H1 (cell line): ENCODE measurements around the gene PDK1. TPM values are rescaled to one million over a fixed set of nuclear protein-coding genes. Genes with fewer than 3 reads are reported as not detected.

Source experiments
- CTCF ChIA-PET: fragments of 300-600 bp; sonication (Branson Sonifier 250); formaldehyde crosslinking; loops from one replicate; lab custom pipeline; 2021; ENCODE audit not compliant: partially characterized antibody; lab: Charles Lee
- POLR2A ChIA-PET: fragments of 300-600 bp; sonication (Branson Sonifier 250); formaldehyde crosslinking; loops from one replicate; lab custom pipeline; 2021; ENCODE audit warnings: inconsistent platforms; ENCODE audit not compliant: partially characterized antibody; lab: Charles Lee
- DNase-seq, 2 experiments: peaks; one replicate each; pipeline versions ENCODE4 v3.0.0 to v3.0.0-alpha.2; 2010 to 2022; ENCODE audit warnings: low spot score in 2 of 2, low read depth in 1 of 2, mixed read lengths in 1 of 2
- FAIRE-seq: peaks from 2 replicates; lab custom pipeline; 2011; peaks lifted over from hg19 to GRCh38; lab: Jason Lieb, UNC
- H2AFZ ChIP-seq: 2 replicates; pipeline ENCODE4 v1.8.1; 2012; ENCODE audit warnings: low read length, inconsistent platforms
- H2AK5ac ChIP-seq: 2 replicates; pipeline ENCODE4 v1.6.1; 2013; ENCODE audit warnings: low read depth, low read length
- H2BK120ac ChIP-seq: replicated peaks from 2 replicates; pipeline ENCODE3; 2013; ENCODE audit warnings: low read depth, low read length, inconsistent platforms
- H2BK12ac ChIP-seq: 2 replicates; pipeline ENCODE4 v1.6.1; 2013; ENCODE audit warnings: low read depth, low read length
- H2BK15ac ChIP-seq: 2 replicates; pipeline ENCODE4 v1.6.1; 2013; ENCODE audit warnings: low read length
- H2BK20ac ChIP-seq: 2 replicates; pipeline ENCODE4 v1.6.1; 2013; ENCODE audit warnings: low read length
- H2BK5ac ChIP-seq: 2 replicates; pipeline ENCODE4 v1.6.1; 2013; ENCODE audit warnings: low read depth, low read length
- H3K14ac ChIP-seq: 2 replicates; pipeline ENCODE4 v1.6.1; 2013; ENCODE audit warnings: inconsistent platforms; ENCODE audit not compliant: insufficient read length
- H3K18ac ChIP-seq: 2 replicates; pipeline ENCODE4 v1.6.1; 2013; ENCODE audit warnings: low read length; ENCODE audit errors: extremely low read depth
- H3K23ac ChIP-seq: 2 replicates; pipeline ENCODE4 v1.6.1; 2013; ENCODE audit warnings: inconsistent platforms; ENCODE audit not compliant: insufficient read length
- H3K23me2 ChIP-seq: 2 replicates; pipeline ENCODE4 v1.6.1; 2013; ENCODE audit warnings: low read depth, low read length
- H3K27ac ChIP-seq: 2 replicates; pipeline ENCODE4 v1.6.1; 2011; ENCODE audit warnings: low read depth, low read length, inconsistent platforms
- H3K27me3 ChIP-seq, 4 experiments: replicated peaks in 1 of 4; 1 replicate in 1 of 4; 2 replicates in 3 of 4; pipeline versions ENCODE4 v1.6.1 to v1.8.1; 2011 to 2013; ENCODE audit warnings: low read length in 3 of 4, mild to moderate bottlenecking in 3 of 4, inconsistent platforms in 2 of 4, mixed read lengths in 2 of 4, moderate library complexity in 1 of 4; ENCODE audit not compliant: control insufficient read depth in 3 of 4, insufficient read depth in 3 of 4; ENCODE audit errors: extremely low read depth in 1 of 4
- H3K36me3 ChIP-seq, 4 experiments: 2 replicates each; pipeline versions ENCODE4 v1.6.1 to v1.8.1; 2011 to 2013; ENCODE audit warnings: mild to moderate bottlenecking in 4 of 4, low read length in 3 of 4, moderate library complexity in 2 of 4, control low read depth in 1 of 4, inconsistent platforms in 1 of 4; ENCODE audit not compliant: insufficient read depth in 4 of 4, control insufficient read depth in 2 of 4
- H3K4ac ChIP-seq: replicated peaks from 2 replicates; pipeline ENCODE3; 2013; ENCODE audit warnings: low read length, low read depth, mixed read lengths, inconsistent platforms; ENCODE audit not compliant: insufficient read length
- H3K4me1 ChIP-seq, 4 experiments: replicated peaks in 1 of 4; 1 replicate in 1 of 4; 2 replicates in 3 of 4; pipeline versions ENCODE4 v1.6.1 to v1.8.1; 2011 to 2013; ENCODE audit warnings: low read length in 3 of 4, inconsistent platforms in 2 of 4, mixed read lengths in 1 of 4; ENCODE audit not compliant: insufficient read depth in 4 of 4, control insufficient read depth in 3 of 4
- H3K4me2 ChIP-seq, 2 experiments: 2 replicates each; pipeline versions ENCODE4 v1.6.1 to v1.8.1; 2011 to 2013; ENCODE audit warnings: low read depth in 2 of 2, low read length in 2 of 2, control low read depth in 1 of 2, inconsistent platforms in 1 of 2, mild to moderate bottlenecking in 1 of 2; ENCODE audit not compliant: insufficient read depth in 1 of 2
- H3K4me3 ChIP-seq, 4 experiments: fragments of 200-600, 300-600 bp in 1 of 4; sonication (generic), shearing (Covaris generic), sonication (Bioruptor Twin) in 1 of 4; 2 replicates each; pipeline versions ENCODE4 v1.5.1 to v1.8.1; 2011 to 2016; ENCODE audit warnings: low read length in 4 of 4, low read depth in 3 of 4, control low read depth in 2 of 4, inconsistent platforms in 2 of 4, mild to moderate bottlenecking in 2 of 4, mixed read lengths in 1 of 4, moderate library complexity in 1 of 4; ENCODE audit not compliant: insufficient read depth in 2 of 4; ENCODE audit errors: extremely low read depth in 1 of 4
- H3K56ac ChIP-seq: replicated peaks from 2 replicates; pipeline ENCODE3; 2013; ENCODE audit warnings: low read depth, mild to moderate bottlenecking, mixed read lengths, low read length, inconsistent platforms; ENCODE audit not compliant: insufficient read length
- H3K79me1 ChIP-seq: 2 replicates; pipeline ENCODE4 v1.6.1; 2013; ENCODE audit warnings: low read depth, low read length, control low read depth
- H3K79me2 ChIP-seq, 2 experiments: 2 replicates each; pipeline versions ENCODE4 v1.6.1 to v1.8.1; 2012 to 2013; ENCODE audit warnings: low read length in 2 of 2, mild to moderate bottlenecking in 2 of 2, inconsistent platforms in 1 of 2; ENCODE audit not compliant: insufficient read depth in 2 of 2, control insufficient read depth in 1 of 2
- H3K9ac ChIP-seq, 4 experiments: replicated peaks in 1 of 4; 1 replicate in 1 of 4; 2 replicates in 3 of 4; pipeline versions ENCODE4 v1.6.1 to v1.8.1; 2011 to 2013; ENCODE audit warnings: low read depth in 3 of 4, low read length in 3 of 4, control low read depth in 2 of 4, mild to moderate bottlenecking in 2 of 4, moderate library complexity in 2 of 4, inconsistent platforms in 1 of 4; ENCODE audit errors: extremely low read depth in 1 of 4
- H3K9me3 ChIP-seq, 2 experiments: 2 replicates each; pipeline versions ENCODE4 v1.6.1 to v1.8.1; 2012 to 2013; ENCODE audit warnings: mild to moderate bottlenecking in 2 of 2, moderate library complexity in 2 of 2, control low read depth in 1 of 2, inconsistent platforms in 1 of 2, low read depth in 1 of 2, low read length in 1 of 2, mixed read lengths in 1 of 2; ENCODE audit not compliant: insufficient read depth in 2 of 2
- H4K20me1 ChIP-seq, 2 experiments: replicated peaks in 1 of 2; 2 replicates each; pipeline versions ENCODE3 to v1.8.1; 2011 to 2013; ENCODE audit warnings: inconsistent platforms in 2 of 2, low read length in 2 of 2, mild to moderate bottlenecking in 1 of 2; ENCODE audit not compliant: insufficient read depth in 2 of 2, control insufficient read depth in 1 of 2
- H4K5ac ChIP-seq: 2 replicates; pipeline ENCODE4 v1.6.1; 2013; ENCODE audit warnings: low read length, low read depth, mixed read lengths, inconsistent platforms; ENCODE audit not compliant: insufficient read length
- H4K8ac ChIP-seq: 2 replicates; pipeline ENCODE4 v1.8.0; 2013; ENCODE audit warnings: mild to moderate bottlenecking, moderate library complexity, low read length, inconsistent platforms; ENCODE audit not compliant: insufficient read depth; ENCODE audit errors: extremely low read depth
- H4K91ac ChIP-seq: replicated peaks from 2 replicates; pipeline ENCODE3; 2013; ENCODE audit warnings: low read length, mixed read lengths, inconsistent platforms; ENCODE audit not compliant: insufficient read length
- ATF3 ChIP-seq: IDR thresholded peaks from 2 replicates; pipeline ENCODE4 v1.6.1; 2011; ENCODE audit warnings: low read depth, mild to moderate bottlenecking, low read length; ENCODE audit not compliant: insufficient read depth
- BACH1 ChIP-seq: IDR thresholded peaks from 2 replicates; pipeline ENCODE4 v1.6.1; 2012; ENCODE audit warnings: low read length, improper control_type of control experiment
- BCL11A ChIP-seq, 2 experiments: IDR thresholded peaks; one replicate each; pipeline ENCODE4 v1.6.1; 2011; ENCODE audit warnings: low read depth in 2 of 2, low read length in 2 of 2, mild to moderate bottlenecking in 2 of 2
- CREB1 ChIP-seq: IDR thresholded peaks from 2 replicates; pipeline ENCODE4 v1.6.1; 2012; ENCODE audit warnings: inconsistent platforms
- EP300 ChIP-seq, 2 experiments: IDR thresholded peaks; 1 replicate in 1 of 2; 2 replicates in 1 of 2; pipeline ENCODE4 v1.6.1; 2011 to 2012; ENCODE audit warnings: low read depth in 2 of 2, low read length in 2 of 2, mild to moderate bottlenecking in 2 of 2, borderline replicate concordance in 1 of 2, inconsistent platforms in 1 of 2, moderate library complexity in 1 of 2
- FOSL1 ChIP-seq: IDR thresholded peaks from 2 replicates; pipeline ENCODE4 v1.6.1; 2011; ENCODE audit warnings: mild to moderate bottlenecking, low read depth, low read length, moderate library complexity; ENCODE audit not compliant: insufficient read depth
- SIN3A ChIP-seq, 2 experiments: IDR thresholded peaks in 1 of 2; conservative IDR thresholded peaks in 1 of 2; 2 replicates each; pipeline ENCODE4 v1.6.1; 2011 to 2012; ENCODE audit warnings: low read length in 2 of 2, improper control_type of control experiment in 1 of 2, low read depth in 1 of 2, mild to moderate bottlenecking in 1 of 2
- SUZ12 ChIP-seq: fragments of 200-600 bp; sonication (generic); IDR thresholded peaks from 2 replicates; pipeline ENCODE4 v1.6.1; 2012; ENCODE audit warnings: mild to moderate bottlenecking, inconsistent platforms, low read length, moderate library complexity, mixed read lengths
- TAF7 ChIP-seq: optimal IDR thresholded peaks from 2 replicates; pipeline ENCODE3; 2011; ENCODE audit warnings: low read depth, mild to moderate bottlenecking, inconsistent platforms, low read length, moderate library complexity, borderline replicate concordance
- TEAD4 ChIP-seq: IDR thresholded peaks from 2 replicates; pipeline ENCODE4 v1.6.1; 2012; ENCODE audit warnings: low read depth, low read length, inconsistent platforms, mixed read lengths
- YY1 ChIP-seq: IDR thresholded peaks from 2 replicates; pipeline ENCODE4 v1.6.1; 2011; ENCODE audit warnings: low read depth, mild to moderate bottlenecking, low read length
- polyA plus RNA-seq, 7 experiments: library from polyadenylated mRNA; depleted of rRNA in 3 of 7; stranded (reverse) in 5 of 7; unstranded in 2 of 7; fragments of >200 nt in 5 of 7; fragments of 200-250 nt in 2 of 7; gene quantifications; 1 replicate in 5 of 7; 2 replicates in 1 of 7; 4 replicates in 1 of 7; pipeline versions ENCODE4 v1.2.1 to v1.2.3, GENCODE V29; 2011 to 2013; ENCODE audit warnings: missing spikeins in 2 of 7, mixed read lengths in 2 of 7
- total RNA-seq: library from RNA; stranded (reverse); fragmentation: NEBNext Ultra II Directional; extraction: Animal tissue kit (Norgen Biotek cat#: 25700); gene quantifications from 2 replicates; pipeline ENCODE4 v1.2.1, GENCODE V29; 2021
- TF ChIP-seq, protein P1 (sequence below), 3 experiments: IDR thresholded peaks; 1 replicate in 2 of 3; 2 replicates in 1 of 3; pipeline versions ENCODE4 v1.5.1 to v1.6.1; 2011; ENCODE audit warnings: low read length in 3 of 3, mild to moderate bottlenecking in 3 of 3, inconsistent platforms in 2 of 3, low read depth in 1 of 3, moderate library complexity in 1 of 3; ENCODE audit not compliant: insufficient read depth in 1 of 3; ENCODE audit errors: control extremely low read depth in 1 of 3

PDK1 gene
- total and polyA plus RNA-seq, 2 of the 8 experiments (the other 6 are each of a cell fraction or from before 2014, with no cell fraction given), result 18.2 to 21.9 TPM

DNA sequence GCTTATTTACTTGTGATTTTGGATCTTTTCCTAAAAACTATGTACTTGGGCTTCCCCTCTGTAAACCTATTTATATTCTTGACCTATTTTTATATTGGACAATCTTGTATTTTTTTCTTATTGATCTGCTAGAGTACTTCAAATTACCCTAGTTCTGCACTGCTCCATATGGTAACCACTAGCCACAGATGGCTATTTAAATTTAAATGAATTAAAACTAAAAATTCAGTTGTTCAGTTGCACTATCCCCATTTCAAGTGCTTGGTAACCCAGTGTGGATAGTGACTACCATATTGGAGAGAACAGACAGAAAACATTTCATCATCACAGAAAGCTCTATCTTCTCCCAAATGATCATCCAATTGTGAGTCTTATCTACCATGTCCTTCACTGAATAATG, 74.3 kb downstream of the PDK1 start:
- Histone ChIP-seq H3K27me3 (no peaks in the 10 kb centered on the region), H3K14ac (no peak overlapping the region), H2BK5ac (no peak overlapping the region), H3K23me2 (no peaks in the 10 kb centered on the region), H3K27ac (no peak overlapping the region), H3K23ac (no peak overlapping the region), H3K79me1 (no peaks in the 10 kb centered on the region), H4K5ac (no peak overlapping the region), H3K56ac (no peak overlapping the region), H3K9ac (no peak overlapping the region), H2BK120ac (no peak overlapping the region), H3K36me3 (no peaks in the 10 kb centered on the region), H2AFZ (no peak overlapping the region), H4K91ac (no peak overlapping the region), H4K20me1 (no peaks in the 10 kb centered on the region), H4K8ac (no peak overlapping the region), H2BK15ac (no peak overlapping the region), H3K4me3 (no peak overlapping the region), H2AK5ac (no peak overlapping the region), H3K18ac (no peak overlapping the region), H3K4ac (no peak overlapping the region), H3K4me2 (no peak overlapping the region), H3K4me1 (no peaks in the 10 kb centered on the region), H3K9me3 (0 out of 4 replicates have a peak, but pooled peaks cover 0 to 1% of the 10 kb centered on the region in 2 experiments), H2BK12ac (no peak overlapping the region), H3K79me2 (no peaks in the 10 kb centered on the region), H2BK20ac (no peak overlapping the region)
- no peak for TF ChIP-seq BCL11A (IDR thresholded peaks at IDR 0.05; ENCODE audit: low read depth in 2 of 2, low read length in 2 of 2)
- TF ChIP-seq FOSL1, result no peak
- no peak for TF ChIP-seq SIN3A (conservative IDR thresholded peaks at IDR 0.05 in 1 of 2, IDR thresholded peaks at IDR 0.05 in 1 of 2; ENCODE audit: low read depth in 1 of 2, low read length in 2 of 2)
- TF ChIP-seq CREB1, result no peak
- TF ChIP-seq TEAD4, result no peak
- TF ChIP-seq TAF7, result no peak
- TF ChIP-seq, protein P1, sequence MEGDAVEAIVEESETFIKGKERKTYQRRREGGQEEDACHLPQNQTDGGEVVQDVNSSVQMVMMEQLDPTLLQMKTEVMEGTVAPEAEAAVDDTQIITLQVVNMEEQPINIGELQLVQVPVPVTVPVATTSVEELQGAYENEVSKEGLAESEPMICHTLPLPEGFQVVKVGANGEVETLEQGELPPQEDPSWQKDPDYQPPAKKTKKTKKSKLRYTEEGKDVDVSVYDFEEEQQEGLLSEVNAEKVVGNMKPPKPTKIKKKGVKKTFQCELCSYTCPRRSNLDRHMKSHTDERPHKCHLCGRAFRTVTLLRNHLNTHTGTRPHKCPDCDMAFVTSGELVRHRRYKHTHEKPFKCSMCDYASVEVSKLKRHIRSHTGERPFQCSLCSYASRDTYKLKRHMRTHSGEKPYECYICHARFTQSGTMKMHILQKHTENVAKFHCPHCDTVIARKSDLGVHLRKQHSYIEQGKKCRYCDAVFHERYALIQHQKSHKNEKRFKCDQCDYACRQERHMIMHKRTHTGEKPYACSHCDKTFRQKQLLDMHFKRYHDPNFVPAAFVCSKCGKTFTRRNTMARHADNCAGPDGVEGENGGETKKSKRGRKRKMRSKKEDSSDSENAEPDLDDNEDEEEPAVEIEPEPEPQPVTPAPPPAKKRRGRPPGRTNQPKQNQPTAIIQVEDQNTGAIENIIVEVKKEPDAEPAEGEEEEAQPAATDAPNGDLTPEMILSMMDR (IDR thresholded peaks at IDR 0.05; ENCODE audit: control extremely low read depth in 1 of 3, insufficient read depth in 1 of 3, low read depth in 1 of 3, low read length in 3 of 3), result no peak
- no peak for TF ChIP-seq YY1
- TF ChIP-seq BACH1, result no peak
- TF ChIP-seq EP300 (IDR thresholded peaks at IDR 0.05; ENCODE audit: borderline replicate concordance in 1 of 2, low read depth in 2 of 2, low read length in 2 of 2), result no peak
- no peak for TF ChIP-seq SUZ12
- TF ChIP-seq ATF3, result no peak
- FAIRE-seq (no peak), DNase-seq (no peak)
- ChIA-PET CTCF (interaction anchor here (0.7 to 1.4 kb wide), 3 partner anchors 11 to 93 kb away, joined by 3 to 5 read pairs (median 3); no protein-coding TSS in a partner anchor), POLR2A (interaction anchor here (0.6 kb wide), 2 partner anchors 500 to 978 kb away, joined by 3 read pairs; no protein-coding TSS in a partner anchor)
